ENCODE results near the gene BCL6. TPM values are rescaled to one million over a fixed set of nuclear protein-coding genes. Genes with fewer than 3 reads are reported as not detected.

The BCL6 gene
- total and polyA plus RNA-seq, 2 experiments from 2014 or later: 2.6 to 5.9 TPM

- DNase-seq (ENCODE audit: low spot score) (no peak), ATAC-seq (peak; percentile 68)
- Histone ChIP-seq H3K9me2 (ENCODE audit: insufficient read depth) (no peaks in the 10 kb centered on the region), H3K4me2 (no peak overlapping the region), H3K4me1 (ENCODE audit: insufficient read depth) (peaks cover 14% of the 10 kb centered on the region; the same call in 1 of the 2 replicates), H3K27ac (ENCODE audit: low read depth) (no peak overlapping the region), H3K4me3 (no peak overlapping the region), H3K27me3 (ENCODE audit: insufficient read depth) (no peaks in the 10 kb centered on the region), H4K20me1 (replicated peaks; ENCODE audit: insufficient read depth) (no peaks in the 10 kb centered on the region), H3F3A (replicated peaks; ENCODE audit: low read depth) (no peaks in the 10 kb centered on the region; the same call in 1 of the 2 replicates), H2AFZ (no peak overlapping the region), H3K36me3 (ENCODE audit: insufficient read depth) (peaks cover 5% of the 10 kb centered on the region; the same call in 1 of the 2 replicates), H3K79me2 (replicated peaks; ENCODE audit: insufficient read depth) (no peaks in the 10 kb centered on the region)
- peaks cover 19% of the 10 kb centered on the region for H3K4me1 Mint-ChIP-seq
- H3K27me3 Mint-ChIP-seq (ENCODE audit: insufficient read depth, low read depth, poor library complexity): no peaks in the 10 kb centered on the region
- H3K36me3 Mint-ChIP-seq (ENCODE audit: low read depth): peaks cover 20% of the 10 kb centered on the region
- H3K9me3 Mint-ChIP-seq: no peaks in the 10 kb centered on the region
- no peak overlapping the region for H3K27ac Mint-ChIP-seq
- TF ChIP-seq NANOG (IDR thresholded peaks at IDR 0.05; ENCODE audit: borderline replicate concordance): no peak
- TF ChIP-seq ZNF114 (CRISPR knock-in tag; IDR thresholded peaks at IDR 0.05): no peak
- no peak for TF ChIP-seq CREB1 (CRISPR knock-in tag; IDR thresholded peaks at IDR 0.05; ENCODE audit: low read depth)
- TF ChIP-seq STAT1 (IDR thresholded peaks at IDR 0.05; ENCODE audit: unreplicated experiment): no peak
- no peak for TF ChIP-seq EZH2 (IDR thresholded peaks at IDR 0.05; ENCODE audit: low read depth, unreplicated experiment)
- no peak for TF ChIP-seq EZH2phosphoT487 (IDR thresholded peaks at IDR 0.05; ENCODE audit: unreplicated experiment)
- TF ChIP-seq POLR2AphosphoS5 (IDR thresholded peaks at IDR 0.05; ENCODE audit: low read depth): no peak
- TF ChIP-seq ZNF331 (CRISPR knock-in tag; IDR thresholded peaks at IDR 0.05; ENCODE audit: low read depth): no peak
- TF ChIP-seq JUNB (IDR thresholded peaks at IDR 0.05; ENCODE audit: unreplicated experiment): no peak
- TF ChIP-seq REST (IDR thresholded peaks at IDR 0.05; ENCODE audit: unreplicated experiment): no peak
- no peak for TF ChIP-seq CTCF (conservative IDR thresholded peaks at IDR 0.05; ENCODE audit: low read depth in 2 of 2)
- TF ChIP-seq ZNF462 (CRISPR knock-in tag; IDR thresholded peaks at IDR 0.05): no peak
- no peak for TF ChIP-seq ETS1 (IDR thresholded peaks at IDR 0.05)
- no peak overlapping the region for H3K4me3 Mint-ChIP-seq
These were observed 25.5 kb downstream of the BCL6 start for GRCh38 chr3:187719628-187720336.
